Epidermal melanocyte (primary cell): ENCODE measurements around the gene MTMR3.

Experiments
- DNase-seq: peaks from one replicate; pipeline ENCODE4 v3.0.0; 2011; ENCODE audit warnings: low spot score; ENCODE audit not compliant: insufficient read length

MTMR3 gene

GRCh38 chr22:30025221-30025620, 142.2 kb downstream of the MTMR3 start:
- no peak for DNase-seq

- DNase-seq, result no peak
These were observed 143.8 kb downstream of the MTMR3 start for GRCh38 chr22:30026756-30027155.

- no peak for DNase-seq
These were observed 144.2 kb downstream of the MTMR3 start for GRCh38 chr22:30027169-30027568.

- DNase-seq, result no peak
These were observed 144.8 kb downstream of the MTMR3 start for GRCh38 chr22:30027791-30028190.

- DNase-seq, result no peak
These were observed 145.8 kb downstream of the MTMR3 start for GRCh38 chr22:30028731-30029130.

GRCh38 chr22:30029512-30029911, 146.5 kb downstream of the MTMR3 start:
- no peak for DNase-seq

GRCh38 chr22:30030329-30030728, 147.4 kb downstream of the MTMR3 start:
- DNase-seq, result no peak

GRCh38 chr22:30031328-30031727, 148.4 kb downstream of the MTMR3 start:
- no peak for DNase-seq

GRCh38 chr22:30031764-30032455, 148.9 kb downstream of the MTMR3 start:
- no peak for DNase-seq

GRCh38 chr22:30033137-30033536, 150.2 kb downstream of the MTMR3 start:
- no peak for DNase-seq

GRCh38 chr22:30033901-30034300, 150.9 kb downstream of the MTMR3 start:
- DNase-seq, result no peak

- no peak for DNase-seq
These were observed 153.7 kb downstream of the MTMR3 start for GRCh38 chr22:30036656-30037055.

GRCh38 chr22:30038219-30038618, 155.2 kb downstream of the MTMR3 start:
- DNase-seq, result no peak

- DNase-seq, result no peak
These were observed 157.7 kb downstream of the MTMR3 start for GRCh38 chr22:30040499-30041260.

GRCh38 chr22:30041475-30041874, 158.5 kb downstream of the MTMR3 start:
- no peak for DNase-seq

GRCh38 chr22:30041881-30042280, 158.9 kb downstream of the MTMR3 start:
- no peak for DNase-seq

- DNase-seq, result no peak
These were observed 160.2 kb downstream of the MTMR3 start for GRCh38 chr22:30043161-30043560.

- no peak for DNase-seq
These were observed 161.4 kb downstream of the MTMR3 start for GRCh38 chr22:30044369-30044768.

- DNase-seq, result no peak
These were observed 162.0 kb downstream of the MTMR3 start for GRCh38 chr22:30044881-30045493.

- DNase-seq, result no peak
These were observed 162.5 kb downstream of the MTMR3 start for GRCh38 chr22:30045494-30045887.

GRCh38 chr22:30045901-30046715, 163.1 kb downstream of the MTMR3 start:
- DNase-seq, result no peak
